ENCODE measurements around the gene PRIM1. TPM values are rescaled to one million over a fixed set of nuclear protein-coding genes. Genes with fewer than 3 reads are reported as not detected.

PRIM1 gene
- total RNA-seq, 6 experiments from 2014 or later: 1.3 to 8.5 (median 4.5) TPM

- Histone ChIP-seq H3K27me3 (no peaks in the 10 kb centered on the region), H3K4me1 (no peaks in the 10 kb centered on the region), H3K36me3 (no peaks in the 10 kb centered on the region), H3K27ac (no peak overlapping the region), H3K9me3 (no peaks in the 10 kb centered on the region), H3K4me3 (no peak overlapping the region)
- ATAC-seq (no peak), DNase-seq (peak in 1 of 3 donors; percentile 7)
- WGBS (ENCODE audit: insufficient coverage, low coverage, low lambda C conversion rate, missing lambda C conversion rate): 91% methylated on average over 2 of the region's 2 CpGs
- intact Hi-C loops (cut with DNase I): no loop called here
- TF ChIP-seq CTCF (IDR thresholded peaks at IDR 0.05) (no peak), POLR2A (IDR thresholded peaks at IDR 0.05) (no peak)
These were observed 56.6 kb downstream of the PRIM1 start for GRCh38 chr12:56695327-56696101.

GRCh38 chr12:56694161-56694560 lies 58.0 kb downstream of the PRIM1 start:
- no peaks in the 10 kb centered on the region for H3K4me1 ChIP-seq
- no peak for TF ChIP-seq CTCF (IDR thresholded peaks at IDR 0.05)
- TF ChIP-seq POLR2A (IDR thresholded peaks at IDR 0.05): no peak
- ATAC-seq: no peak
- DNase-seq: peak in 1 of 3 donors; percentile 8
- WGBS (ENCODE audit: insufficient coverage, low coverage, low lambda C conversion rate, missing lambda C conversion rate): 85% methylated on average over 4 of the region's 5 CpGs
- no peak overlapping the region for H3K27ac ChIP-seq
- no peaks in the 10 kb centered on the region for H3K9me3 ChIP-seq
- H3K36me3 ChIP-seq: no peaks in the 10 kb centered on the region
- intact Hi-C loops (cut with DNase I): no loop called here
- H3K4me3 ChIP-seq: no peak overlapping the region
- H3K27me3 ChIP-seq: no peaks in the 10 kb centered on the region

- no peak for DNase-seq
- no peaks in the 10 kb centered on the region for H3K36me3 ChIP-seq
- H3K27me3 ChIP-seq: no peaks in the 10 kb centered on the region
- peak overlapping the region; percentile 54 to 67 (median 55) for H3K4me3 ChIP-seq
- ATAC-seq: no peak
- peak overlapping the region; percentile 100 for H3K27ac ChIP-seq
- no peaks in the 10 kb centered on the region for H3K9me3 ChIP-seq
- 0% methylated on average over 7 of the region's 7 CpGs for WGBS (ENCODE audit: insufficient coverage, low coverage, low lambda C conversion rate, missing lambda C conversion rate)
- intact Hi-C loops (cut with DNase I): no loop called here
- TF ChIP-seq CTCF (IDR thresholded peaks at IDR 0.05) (no peak), POLR2A (IDR thresholded peaks at IDR 0.05) (no peak)
- peaks cover 0 to 13% (median 0%) of the 10 kb centered on the region in 4 donors for H3K4me1 ChIP-seq
These were observed 63.3 kb downstream of the PRIM1 start for GRCh38 chr12:56688846-56689109.

- ATAC-seq (peak; percentile 82 to 92 (median 86)), DNase-seq (peak; percentile 97)
- H3K27me3 ChIP-seq: no peaks in the 10 kb centered on the region
- intact Hi-C loops (cut with DNase I): no loop called here
- H3K4me3 ChIP-seq: peak within 1 kb of the TSS; percentile 67 to 97 (median 83)
- peaks cover 0 to 13% (median 0%) of the 10 kb centered on the region in 4 donors for H3K4me1 ChIP-seq
- peak within 1 kb of the TSS; percentile 100 for H3K27ac ChIP-seq
- WGBS (ENCODE audit: insufficient coverage, low coverage, low lambda C conversion rate, missing lambda C conversion rate): 0% methylated on average over 27 of the region's 64 CpGs
- no peaks in the 10 kb centered on the region for H3K36me3 ChIP-seq
- peak; percentile 92 for TF ChIP-seq POLR2A (IDR thresholded peaks at IDR 0.05)
- TF ChIP-seq CTCF (IDR thresholded peaks at IDR 0.05): no peak
- H3K9me3 ChIP-seq: no peaks in the 10 kb centered on the region
These were observed 63.8 kb downstream of the PRIM1 start, which contains the start of gene PTGES3 for GRCh38 chr12:56688129-56688845. TSS of gene PTGES3 (minus strand) at chr12:56688284. CDS start at chr12:56687999, 285 bp downstream.

Measured in right lobe of liver (tissue), 6 donors.